Measurements from ENCODE around the gene FLOT1. TPM values are rescaled to one million over a fixed set of nuclear protein-coding genes. Genes with fewer than 3 reads are reported as not detected.

The FLOT1 gene
- total and polyA plus RNA-seq, 2 of the 13 experiments (the other 11 are each of a cell fraction or from before 2014, with no cell fraction given), result 82.3 to 130 TPM

- no peaks in the 10 kb centered on the region for H3K9me3 ChIP-seq (ENCODE audit: low read length)
- H3K4me2 ChIP-seq (ENCODE audit: low read depth, low read length), result peak overlapping the region; percentile 81
- peak; percentile 96 for DNase-seq (ENCODE audit: low spot score)
- no peak overlapping the region for H2AFZ ChIP-seq (ENCODE audit: low read length)
- ATAC-seq, result peak; percentile 87
- in situ Hi-C loops (cut with HindIII; ENCODE audit: extremely low pct_ligation_motif_present, low pct_unique_long_range_greater_than_20kb) (no loop called here), intact Hi-C loops (cut with micrococcal nuclease; ENCODE audit: unreplicated experiment) (loop anchor here (1.0 kb wide), 3 partner anchors 13 to 40 kb away; partner anchors contain the start of gene IER3)
- H3K4me1 ChIP-seq (ENCODE audit: insufficient read depth, low read length), result peaks cover 86% of the 10 kb centered on the region
- H3K36me3 ChIP-seq (replicated peaks in 1 of 2; ENCODE audit: control insufficient read depth in 1 of 2, insufficient read depth in 2 of 2, low read length in 2 of 2), result no peaks in the 10 kb centered on the region
- H3K9ac ChIP-seq (ENCODE audit: insufficient read depth, low read depth, low read length), result peak overlapping the region; percentile 78
- H3K27ac ChIP-seq (ENCODE audit: extremely low read length, insufficient read depth, low read length), result peak overlapping the region; percentile 83
- peak; percentile 98 for FAIRE-seq
- POLR2A ChIA-PET, result interaction anchor here (0.6 to 9.4 kb wide), 24 partner anchors 9 to 167 kb away, joined by 3 to 305 read pairs (median 5); partner anchors contain the start of genes DDR1, FLOT1, IER3 and MDC1
- peak overlapping the region; percentile 39 to 49 (median 43); a peak in 5 of 6 replicates for H3K4me3 ChIP-seq (replicated peaks in 1 of 3; ENCODE audit: insufficient read depth in 1 of 3, low read depth in 2 of 3, low read length in 3 of 3)
- 3% methylated on average over 13 of the region's 13 CpGs for WGBS (ENCODE audit: low lambda C conversion rate)
- H3K27me3 ChIP-seq (ENCODE audit: control insufficient read depth in 1 of 2, insufficient read depth in 2 of 2, low read length in 2 of 2), result no peaks in the 10 kb centered on the region
- CTCF ChIA-PET (ENCODE audit: low intra/inter-chr PET ratio, low total read pairs), result interaction anchor here (0.7 kb wide), 1 partner anchor 39 kb away, joined by 3 read pairs; the partner anchor contains the start of gene FLOT1
- no peaks in the 10 kb centered on the region for H4K20me1 ChIP-seq (ENCODE audit: insufficient read depth, low read length)
- H3K79me2 ChIP-seq (ENCODE audit: insufficient read depth, low read length), result no peaks in the 10 kb centered on the region
- BruUV-seq (replicated peaks), result no TSS peak
- peak; percentile 63 for TF ChIP-seq POLR2AphosphoS5 (IDR thresholded peaks at IDR 0.05; ENCODE audit: low read depth, low read length)
- TF ChIP-seq MED13 (CRISPR knock-in tag; IDR thresholded peaks at IDR 0.05), result peak; percentile 87; the same call in 1 of the 2 replicates
- no peak for TF ChIP-seq TCF12 (IDR thresholded peaks at IDR 0.05)
- peak; percentile 98 for TF ChIP-seq TCF12 (CRISPR knock-in tag; IDR thresholded peaks at IDR 0.05)
- TF ChIP-seq CENPT (CRISPR knock-in tag; IDR thresholded peaks at IDR 0.05; ENCODE audit: low read depth), result 0 out of 2 replicates have a peak, but pooled peaks have one; percentile 67
- peak; percentile 81 for TF ChIP-seq ZFX (CRISPR knock-in tag; IDR thresholded peaks at IDR 0.05; ENCODE audit: low read depth)
- TF ChIP-seq GABPA (IDR thresholded peaks at IDR 0.05; ENCODE audit: low read depth, low read length), result peak; percentile 38
- TF ChIP-seq GABPA (CRISPR knock-in tag; IDR thresholded peaks at IDR 0.05; ENCODE audit: low read depth), result peak; percentile 88
- TF ChIP-seq KAT7 (CRISPR knock-in tag; IDR thresholded peaks at IDR 0.05; ENCODE audit: borderline replicate concordance), result peak; percentile 28; the same call in 1 of the 2 replicates
- TF ChIP-seq NRL (CRISPR knock-in tag; IDR thresholded peaks at IDR 0.05; ENCODE audit: borderline replicate concordance), result no peak
- peak; percentile 87 for TF ChIP-seq GABPB1 (CRISPR knock-in tag; IDR thresholded peaks at IDR 0.05)
- TF ChIP-seq POLR2G (IDR thresholded peaks at IDR 0.05; ENCODE audit: low read depth, low read length), result peak; percentile 80
- TF ChIP-seq CBX1 (IDR thresholded peaks at IDR 0.05; ENCODE audit: low read depth), result peak; percentile 28
- TF ChIP-seq HNF1B (CRISPR knock-in tag; IDR thresholded peaks at IDR 0.05), result peak; percentile 92
- peak; percentile 95 for TF ChIP-seq ZNF574 (CRISPR knock-in tag; IDR thresholded peaks at IDR 0.05)
- TF ChIP-seq TAF15 (IDR thresholded peaks at IDR 0.05; ENCODE audit: low read depth, low read length, poor library complexity, severe bottlenecking), result no peak
- TF ChIP-seq ZNF724P (CRISPR knock-in tag; IDR thresholded peaks at IDR 0.05; ENCODE audit: borderline replicate concordance), result no peak; the same call in 1 of the 2 replicates
Measured at GRCh38 chr6:30781743-30782424, 39.4 kb upstream of the FLOT1 start.
